GM12878 (cell line): ENCODE measurements around the gene TMEM86B. TPM values are rescaled to one million over a fixed set of nuclear protein-coding genes. Genes with fewer than 3 reads are reported as not detected.

Experiments used
- ATAC-seq: fragments of 200-7000 bp; cut with Tn5 transposase; 3 replicates; pipeline ENCODE4 v1.9.1; 2020; ENCODE audit warnings: mild to moderate bottlenecking, moderate library complexity
- BruUV-seq: library from RNA; stranded (reverse); fragments of 400-500 nt; replicated peaks from 2 replicates; lab custom pipeline; 2021; lab: Mats Ljungman, UMichigan
- CTCF ChIA-PET: fragments of 300-600 bp; sonication (Branson Sonifier 250); formaldehyde crosslinking; extraction: SDS; loops from one replicate; lab custom pipeline; 2021; ENCODE audit warnings: inconsistent platforms; lab: Yijun Ruan, JAX
- POLR2A ChIA-PET: fragments of 350-600 bp; formaldehyde crosslinking; extraction: SDS; loops from one replicate; lab custom pipeline; 2021; ENCODE audit warnings: inconsistent platforms; lab: Charles Lee
- RAD21 ChIA-PET: fragments of 300-600 bp; sonication (Branson Sonifier 250); formaldehyde crosslinking; loops from one replicate; lab custom pipeline; 2023; ENCODE audit warnings: antibody characterized with exemption; ENCODE audit not compliant: unreplicated experiment; lab: Charles Lee
- SMC1A ChIA-PET: fragments of 300-600 bp; sonication (Branson Sonifier 250); formaldehyde crosslinking; loops from one replicate; lab custom pipeline; 2023; ENCODE audit not compliant: unreplicated experiment, uncharacterized antibody; lab: Charles Lee
- DNase-seq: peaks from one replicate; pipeline ENCODE4 v3.0.0-alpha.2; 2011; ENCODE audit warnings: low read depth, low spot score
- FAIRE-seq: peaks from 3 replicates; lab custom pipeline; 2011; peaks lifted over from hg19 to GRCh38; lab: Jason Lieb, UNC
- H2AFZ ChIP-seq: 2 replicates; pipeline ENCODE4 v1.6.0; 2011; ENCODE audit warnings: low read depth, low read length, control low read depth; ENCODE audit not compliant: control insufficient read depth
- H3K27ac ChIP-seq: 2 replicates; pipeline ENCODE4 v1.5.1; 2011; ENCODE audit warnings: control low read depth; ENCODE audit not compliant: control insufficient read depth, insufficient read depth
- H3K27me3 ChIP-seq, 2 experiments: replicated peaks in 1 of 2; 2 replicates each; pipeline versions ENCODE4 v1.6.0 to v1.6.1; 2011; ENCODE audit warnings: low read length in 1 of 2; ENCODE audit not compliant: control insufficient read depth in 2 of 2, insufficient read depth in 2 of 2
- H3K36me3 ChIP-seq, 2 experiments: 2 replicates each; pipeline ENCODE4 v1.5.1; 2011; ENCODE audit warnings: low read length in 1 of 2; ENCODE audit not compliant: control insufficient read depth in 2 of 2, insufficient read depth in 2 of 2
- H3K4me1 ChIP-seq: 2 replicates; pipeline ENCODE4 v1.6.1; 2011; ENCODE audit warnings: mild to moderate bottlenecking, low read length, moderate library complexity, mixed read lengths; ENCODE audit not compliant: control insufficient read depth, insufficient read depth
- H3K4me2 ChIP-seq: 2 replicates; pipeline ENCODE4 v1.6.0; 2011; ENCODE audit warnings: control low read depth; ENCODE audit not compliant: control insufficient read depth, insufficient read depth
- H3K4me3 ChIP-seq: fragments of 200-600 bp; sonication (generic); 2 replicates; pipeline ENCODE4 v1.5.1; 2016
- H3K79me2 ChIP-seq: 2 replicates; pipeline ENCODE4 v1.6.0; 2011; ENCODE audit warnings: low read length; ENCODE audit not compliant: control insufficient read depth, insufficient read depth
- H3K9ac ChIP-seq: 2 replicates; pipeline ENCODE4 v1.8.0; 2011; ENCODE audit warnings: low read length, control low read depth, mixed read lengths; ENCODE audit not compliant: control insufficient read depth, insufficient read depth
- H3K9me3 ChIP-seq: replicated peaks from 3 replicates; pipeline ENCODE4 v1.5.1; 2011; ENCODE audit warnings: mild to moderate bottlenecking, low read length; ENCODE audit not compliant: control insufficient read depth, insufficient read depth
- H4K20me1 ChIP-seq: 2 replicates; pipeline ENCODE4 v1.6.0; 2011; ENCODE audit not compliant: control insufficient read depth, insufficient read depth
- ATF3 ChIP-seq: IDR thresholded peaks from 2 replicates; pipeline ENCODE4 v1.6.1; 2011; ENCODE audit warnings: low read depth, mild to moderate bottlenecking, low read length, moderate library complexity, borderline replicate concordance; ENCODE audit errors: extremely low read depth
- ATF7 ChIP-seq: fragments of 450-650 bp; IDR thresholded peaks from 2 replicates; pipeline ENCODE4 v1.6.1; 2016; ENCODE audit warnings: low read depth, mild to moderate bottlenecking
- BRCA1 ChIP-seq: IDR thresholded peaks from 2 replicates; pipeline ENCODE4 v1.6.1; 2011; ENCODE audit warnings: low read depth, low read length, improper control_type of control experiment
- CBFB ChIP-seq: IDR thresholded peaks from 2 replicates; pipeline ENCODE4 v1.6.1; 2016; ENCODE audit warnings: antibody characterized with exemption, low read depth
- E2F8 ChIP-seq: fragments of 450-650 bp; IDR thresholded peaks from 2 replicates; pipeline ENCODE4 v1.6.1; 2018; ENCODE audit warnings: mild to moderate bottlenecking, low read depth, moderate library complexity; ENCODE audit not compliant: partially characterized antibody
- EED ChIP-seq: sonication (generic); IDR thresholded peaks from 2 replicates; pipeline ENCODE4 v1.6.1; 2016; ENCODE audit warnings: antibody characterized with exemption, low read depth
- FOXK2 ChIP-seq: fragments of 450-650 bp; IDR thresholded peaks from 2 replicates; pipeline ENCODE4 v1.6.1; 2017; ENCODE audit warnings: mild to moderate bottlenecking, moderate library complexity
- HDGF ChIP-seq: fragments of 450-650 bp; IDR thresholded peaks from 2 replicates; pipeline ENCODE4 v1.6.1; 2016; ENCODE audit warnings: antibody characterized with exemption
- HSF1 ChIP-seq: fragments of 150-350 bp; IDR thresholded peaks from 2 replicates; pipeline ENCODE4 v1.6.1; 2014; ENCODE audit warnings: mild to moderate bottlenecking, low read depth, low read length
- JUND ChIP-seq: IDR thresholded peaks from 2 replicates; pipeline ENCODE4 v1.6.1; 2012; ENCODE audit warnings: low read depth, mild to moderate bottlenecking, low read length, improper control_type of control experiment, moderate library complexity
- NR2F1 ChIP-seq: fragments of 450-650 bp; conservative IDR thresholded peaks from 2 replicates; pipeline ENCODE4 v1.6.1; 2017; ENCODE audit warnings: mild to moderate bottlenecking
- NRF1 ChIP-seq: conservative IDR thresholded peaks from 2 replicates; pipeline ENCODE4 v1.6.1; 2011; ENCODE audit warnings: mild to moderate bottlenecking, low read depth, low read length, improper control_type of control experiment
- POLR2AphosphoS2 ChIP-seq: IDR thresholded peaks from 2 replicates; pipeline ENCODE4 v1.6.1; 2011; ENCODE audit warnings: low read depth, mild to moderate bottlenecking, low read length, improper control_type of control experiment, moderate library complexity
- SMARCA5 ChIP-seq: fragments of 450-650 bp; IDR thresholded peaks from 2 replicates; pipeline ENCODE4 v1.6.1; 2017; ENCODE audit warnings: mild to moderate bottlenecking
- SREBF1 ChIP-seq: IDR thresholded peaks from 2 replicates; pipeline ENCODE4 v1.6.1; 2012; ENCODE audit warnings: mild to moderate bottlenecking, low read length
- YBX1 ChIP-seq: fragments of 450-650 bp; IDR thresholded peaks from 2 replicates; pipeline ENCODE4 v1.6.1; 2016; ENCODE audit warnings: antibody characterized with exemption
- ZBTB11 ChIP-seq: fragments of 450-650 bp; formaldehyde crosslinking; IDR thresholded peaks from 2 replicates; pipeline ENCODE4 v1.5.0; 2022; ENCODE audit warnings: mild to moderate bottlenecking, missing genetic modification characterization
- WGBS: methylation state at CpG from one replicate; pipeline ENCODE4 v1.1.6; 2016; ENCODE audit warnings: low lambda C conversion rate; ENCODE audit not compliant: insufficient replicate concordance, insufficient coverage; ENCODE audit errors: missing lambda C conversion rate; 5-methylcytosine and 5-hydroxymethylcytosine counted together
- in situ Hi-C: fragments of 300-500 bp; cut with MboI; formaldehyde crosslinking; loops from 9 replicates; pipeline ENCODE4 v1.14.3; 2018; ENCODE audit warnings: mixed read lengths
- intact Hi-C: fragments of 100-400 bp; cut with micrococcal nuclease; formaldehyde crosslinking; loops from one replicate; pipeline ENCODE4 v1.14.2; 2022; ENCODE audit not compliant: unreplicated experiment
- polyA plus RNA-seq, 11 experiments: library from polyadenylated mRNA; depleted of rRNA in 4 of 11; unstranded in 6 of 11; stranded (reverse) in 5 of 11; fragments of >200 nt; fragmentation: Nextera tagmentation in 4 of 11; fragmentation: Illumina TruSeq in 1 of 11; extraction: Ambion mirVana in 4 of 11; extraction: Trizol in 1 of 11; gene quantifications; 1 replicate in 1 of 11; 2 replicates in 10 of 11; pipeline versions ENCODE4 v1.2.1 to v1.2.3, GENCODE V29; 2011 to 2016; ENCODE audit warnings: inconsistent platforms in 2 of 11, missing spikeins in 2 of 11, low read depth in 1 of 11
- total RNA-seq, 4 experiments: library from RNA; depleted of rRNA in 3 of 4; stranded (reverse); fragments of >200 nt in 3 of 4; fragmentation: Illumina TruSeq in 1 of 4; extraction: Trizol in 1 of 4; gene quantifications; 2 replicates each; pipeline versions ENCODE4 v1.2.1 to v1.2.3, GENCODE V29; 2013 to 2021

Gene TMEM86B
- total and polyA plus RNA-seq, 10 of the 15 experiments (the other 5 are each of a cell fraction or from before 2014, with no cell fraction given) = 0.26 to 10.6 (median 1.8) TPM

GRCh38 chr19:55273978-55274707 lies 45.6 kb upstream of the TMEM86B start:
- no peak for FAIRE-seq
- no peak for DNase-seq
- no TSS peak for BruUV-seq
- Histone ChIP-seq H3K79me2 (no peaks in the 10 kb centered on the region), H3K27ac (no peak overlapping the region), H3K9me3 (no peaks in the 10 kb centered on the region; the same call in 2 of the 3 replicates), H3K9ac (no peak overlapping the region), H3K36me3 (peaks cover 0 to 3% of the 10 kb centered on the region in 2 experiments; a peak in 1 of 4 replicates), H4K20me1 (no peaks in the 10 kb centered on the region), H3K4me1 (peaks cover 29% of the 10 kb centered on the region), H3K4me2 (no peak overlapping the region), H3K27me3 (no peaks in the 10 kb centered on the region), H2AFZ (no peak overlapping the region), H3K4me3 (no peak overlapping the region)
- ATAC-seq = no peak
- POLR2A ChIA-PET = no interaction called here
- CTCF ChIA-PET = no interaction called here
- WGBS = 95% methylated on average over 35 of the region's 36 CpGs
- in situ Hi-C loops (no loop called here), intact Hi-C loops (no loop called here)
- SMC1A ChIA-PET = interaction anchor here (1.2 kb wide), 1 partner anchor 19 kb away, joined by 4 read pairs; no protein-coding TSS in a partner anchor
- RAD21 ChIA-PET = no interaction called here
- TF ChIP-seq YBX1 = no peak
- TF ChIP-seq HSF1 = no peak
- no peak for TF ChIP-seq EED
- no peak for TF ChIP-seq FOXK2
- TF ChIP-seq POLR2AphosphoS2 = no peak
- no peak for TF ChIP-seq SREBF1
- TF ChIP-seq NRF1 = no peak
- TF ChIP-seq NR2F1 = no peak
- TF ChIP-seq ATF7 = no peak
- TF ChIP-seq ZBTB11 (CRISPR knock-in tag) = no peak
- no peak for TF ChIP-seq E2F8
- no peak for TF ChIP-seq ATF3
- no peak for TF ChIP-seq HDGF
- no peak for TF ChIP-seq JUND
- no peak for TF ChIP-seq BRCA1
- no peak for TF ChIP-seq SMARCA5
- no peak for TF ChIP-seq CBFB
